Naive thymus-derived CD4-positive, alpha-beta T cell (primary cell): ENCODE results near the gene ADM. TPM values are rescaled to one million over a fixed set of nuclear protein-coding genes. Genes with fewer than 3 reads are reported as not detected.

Experiments used
- ATAC-seq: fragments of 150-1000 bp; cut with Tn5 transposase; 2 replicates; pipeline ENCODE4 v1.10.0; 2021; ENCODE audit warnings: mild to moderate bottlenecking, moderate library complexity
- CTCF ChIA-PET: fragments of 350-600 bp; sonication (Branson Sonifier 250); formaldehyde crosslinking; loops from one replicate; lab custom pipeline; 2021; ENCODE audit warnings: antibody characterized with exemption; lab: Charles Lee
- POLR2A ChIA-PET: fragments of 350-600 bp; sonication (Branson Sonifier 250); formaldehyde crosslinking; loops from one replicate; lab custom pipeline; 2021; ENCODE audit warnings: antibody characterized with exemption, inconsistent platforms; lab: Charles Lee
- DNase-seq, 9 donors: peaks; one replicate each; pipeline versions ENCODE4 v3.0.0 to v3.0.0-alpha.2; 2020 to 2022; ENCODE audit warnings: mixed read lengths in 1 of 9
- H3K27ac ChIP-seq: one replicate; pipeline ENCODE4 v1.7.0; 2013; ENCODE audit warnings: mild to moderate bottlenecking, low read depth, low read length, moderate library complexity
- H3K27me3 ChIP-seq, 2 donors: one replicate each; pipeline ENCODE4 v1.7.0; 2013; ENCODE audit warnings: low read length in 2 of 2, mild to moderate bottlenecking in 2 of 2, moderate library complexity in 2 of 2; ENCODE audit not compliant: control insufficient read depth in 2 of 2, insufficient read depth in 2 of 2
- H3K36me3 ChIP-seq, 3 experiments: 1 replicate in 2 of 3; 2 replicates in 1 of 3; pipeline ENCODE4 v1.7.0; 2013; ENCODE audit warnings: low read length in 3 of 3, mild to moderate bottlenecking in 3 of 3, moderate library complexity in 1 of 3; ENCODE audit not compliant: insufficient read depth in 3 of 3, control insufficient read depth in 2 of 3
- H3K4me1 ChIP-seq, 2 donors: one replicate each; pipeline ENCODE4 v1.7.0; 2013; ENCODE audit warnings: low read length in 2 of 2, mild to moderate bottlenecking in 2 of 2, moderate library complexity in 1 of 2; ENCODE audit not compliant: control insufficient read depth in 2 of 2, insufficient read depth in 2 of 2
- H3K4me3 ChIP-seq: 2 replicates; pipeline ENCODE4 v1.7.0; 2013; ENCODE audit warnings: mild to moderate bottlenecking, low read length
- H3K9me3 ChIP-seq, 3 experiments: 1 replicate in 2 of 3; 2 replicates in 1 of 3; pipeline ENCODE4 v1.7.0; 2013; ENCODE audit warnings: low read length in 3 of 3; ENCODE audit not compliant: control insufficient read depth in 2 of 3
- H3K27ac Mint-ChIP-seq, 9 donors: one replicate each; pipeline ENCODE4 v1.8.0; 2020 to 2022; ENCODE audit warnings: mixed read lengths in 9 of 9, mild to moderate bottlenecking in 8 of 9, moderate library complexity in 5 of 9, inconsistent platforms in 2 of 9
- H3K27me3 Mint-ChIP-seq, 5 donors: one replicate each; pipeline ENCODE4 v1.8.0; 2021 to 2022; ENCODE audit warnings: mixed read lengths in 5 of 5, mild to moderate bottlenecking in 1 of 5
- H3K36me3 Mint-ChIP-seq, 5 donors: one replicate each; pipeline ENCODE4 v1.8.0; 2020 to 2022; ENCODE audit warnings: mixed read lengths in 5 of 5, mild to moderate bottlenecking in 3 of 5, inconsistent platforms in 1 of 5
- H3K4me1 Mint-ChIP-seq, 7 donors: one replicate each; pipeline ENCODE4 v1.8.0; 2020 to 2022; ENCODE audit warnings: mixed read lengths in 7 of 7, mild to moderate bottlenecking in 3 of 7, inconsistent platforms in 1 of 7
- H3K4me3 Mint-ChIP-seq, 10 donors: one replicate each; pipeline ENCODE4 v1.8.0; 2020 to 2022; ENCODE audit warnings: mild to moderate bottlenecking in 10 of 10, mixed read lengths in 10 of 10, moderate library complexity in 6 of 10, inconsistent platforms in 2 of 10
- H3K9me3 Mint-ChIP-seq, 11 donors: one replicate each; pipeline ENCODE4 v1.8.0; 2020 to 2022; ENCODE audit warnings: mixed read lengths in 11 of 11, mild to moderate bottlenecking in 4 of 11, inconsistent platforms in 1 of 11, moderate library complexity in 1 of 11
- intact Hi-C, 2 donors: fragments of 100-400 bp; cut with micrococcal nuclease; formaldehyde crosslinking; loops; one replicate each; pipeline ENCODE4 v1.15.1; 2023
- polyA plus RNA-seq, 2 donors: library from polyadenylated mRNA; unstranded; fragments of 300-500 nt; fragmentation: Illumina TruSeq; gene quantifications; one replicate each; pipeline ENCODE4 v1.2.3, GENCODE V29; 2021
- total RNA-seq, 6 experiments: library from RNA in 5 of 6; stranded (reverse) in 5 of 6; gene quantifications; 1 replicate in 5 of 6; 2 replicates in 1 of 6; pipeline ENCODE4 v1.2.3 and lab custom pipeline; 2021 to 2026

The ADM gene
- total and polyA plus RNA-seq, 7 experiments from 2014 or later, result 0.19 to 27.2 (median 3.8) TPM; not detected in 2

GRCh38 chr11:10355257-10355661, 50.4 kb downstream of the ADM start:
- H3K4me3 Mint-ChIP-seq, result no peak overlapping the region
- Histone ChIP-seq H3K27ac (no peak overlapping the region), H3K27me3 (peaks cover 3 to 5% of the 10 kb centered on the region in 2 donors), H3K4me1 (no peaks in the 10 kb centered on the region), H3K36me3 (no peaks in the 10 kb centered on the region), H3K9me3 (no peaks in the 10 kb centered on the region), H3K4me3 (no peak overlapping the region)
- peaks cover 20 to 44% (median 32%) of the 10 kb centered on the region in 5 donors for H3K27me3 Mint-ChIP-seq
- H3K9me3 Mint-ChIP-seq, result peaks cover 0 to 4% (median 0%) of the 10 kb centered on the region in 11 donors
- H3K27ac Mint-ChIP-seq, result no peak overlapping the region
- CTCF ChIA-PET, result no interaction called here
- ATAC-seq (no peak), DNase-seq (no peak)
- POLR2A ChIA-PET, result no interaction called here
- intact Hi-C loops, result no loop called here
- H3K36me3 Mint-ChIP-seq, result no peaks in the 10 kb centered on the region
- no peaks in the 10 kb centered on the region for H3K4me1 Mint-ChIP-seq

GRCh38 chr11:10356161-10356560, 51.3 kb downstream of the ADM start:
- intact Hi-C loops, result no loop called here

More at GRCh38 chr11:10356161-10356560, 51.3 kb downstream of the ADM start:
- no peaks in the 10 kb centered on the region for H3K36me3 Mint-ChIP-seq
- peaks cover 27 to 40% (median 38%) of the 10 kb centered on the region in 5 donors for H3K27me3 Mint-ChIP-seq
- Histone ChIP-seq H3K27me3 (peaks cover 3 to 5% of the 10 kb centered on the region in 2 donors), H3K4me1 (no peaks in the 10 kb centered on the region), H3K36me3 (no peaks in the 10 kb centered on the region), H3K4me3 (no peak overlapping the region), H3K9me3 (no peaks in the 10 kb centered on the region), H3K27ac (no peak overlapping the region)
- ATAC-seq (no peak), DNase-seq (no peak)
- no peaks in the 10 kb centered on the region for H3K4me1 Mint-ChIP-seq
- ChIA-PET CTCF (no interaction called here), POLR2A (no interaction called here)
- H3K27ac Mint-ChIP-seq, result no peak overlapping the region
- H3K9me3 Mint-ChIP-seq, result peaks cover 0 to 9% (median 2%) of the 10 kb centered on the region in 11 donors
- H3K4me3 Mint-ChIP-seq, result no peak overlapping the region

Other genes starting within 250 kb of the ADM start
- 10 to 100 TPM in 4 of 5 experiments, 1 to 10 TPM in 1; 8.5 to 35.2 (median 16.1) TPM for gene SBF2, start 10.9 kb upstream of the ADM start, total RNA-seq
- gene SBF2, start 10.9 kb upstream of the ADM start, polyA plus RNA-seq, result 1 to 10 TPM; 4.2 to 4.4 TPM
- gene AMPD3, start 150.2 kb downstream of the ADM start, total RNA-seq, result 10 to 100 TPM; 23.9 to 35.1 (median 30.4) TPM
- 10 to 100 TPM; 12.9 to 17.8 TPM for gene AMPD3, start 150.2 kb downstream of the ADM start, polyA plus RNA-seq
- 10 to 100 TPM; 11.9 to 22.7 (median 17.3) TPM for gene RNF141, start 236.1 kb downstream of the ADM start, total RNA-seq
- gene RNF141, start 236.1 kb downstream of the ADM start, polyA plus RNA-seq, result 10 to 100 TPM; 15.5 to 26.6 TPM